ENCODE measurements around the gene KHDRBS1. TPM values are rescaled to one million over a fixed set of nuclear protein-coding genes. Genes with fewer than 3 reads are reported as not detected.
"Not testable (repeated sequence)": the region's sequence is repeated elsewhere in the genome, so short reads cannot be mapped to it uniquely, and the experiment has no call there.

The KHDRBS1 gene
- total RNA-seq, 1 donor = 53.8 TPM

DNA sequence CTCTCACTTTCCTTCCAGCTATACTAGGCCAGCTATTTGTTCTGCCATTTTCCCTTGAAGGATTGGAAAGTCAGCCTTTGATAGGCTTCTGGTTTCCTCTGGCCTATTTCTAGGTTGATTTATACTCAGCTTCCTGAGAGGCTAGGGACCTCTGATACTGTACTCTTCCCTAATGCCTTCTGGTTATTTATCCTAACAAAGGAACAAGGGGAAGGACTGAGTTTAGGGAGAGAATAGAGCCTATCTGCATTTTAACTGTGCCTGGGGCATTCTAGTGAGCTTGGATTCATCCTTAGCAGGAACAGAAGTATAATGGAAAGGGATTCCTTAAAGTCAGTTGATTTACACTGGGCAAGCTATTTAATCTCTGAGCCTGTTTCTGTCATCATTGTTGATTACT, 47.2 kb downstream of the KHDRBS1 start:
- no peak overlapping the region for H3K4me3 ChIP-seq (ENCODE audit: low read depth, low read length)
- TF ChIP-seq, protein P1, sequence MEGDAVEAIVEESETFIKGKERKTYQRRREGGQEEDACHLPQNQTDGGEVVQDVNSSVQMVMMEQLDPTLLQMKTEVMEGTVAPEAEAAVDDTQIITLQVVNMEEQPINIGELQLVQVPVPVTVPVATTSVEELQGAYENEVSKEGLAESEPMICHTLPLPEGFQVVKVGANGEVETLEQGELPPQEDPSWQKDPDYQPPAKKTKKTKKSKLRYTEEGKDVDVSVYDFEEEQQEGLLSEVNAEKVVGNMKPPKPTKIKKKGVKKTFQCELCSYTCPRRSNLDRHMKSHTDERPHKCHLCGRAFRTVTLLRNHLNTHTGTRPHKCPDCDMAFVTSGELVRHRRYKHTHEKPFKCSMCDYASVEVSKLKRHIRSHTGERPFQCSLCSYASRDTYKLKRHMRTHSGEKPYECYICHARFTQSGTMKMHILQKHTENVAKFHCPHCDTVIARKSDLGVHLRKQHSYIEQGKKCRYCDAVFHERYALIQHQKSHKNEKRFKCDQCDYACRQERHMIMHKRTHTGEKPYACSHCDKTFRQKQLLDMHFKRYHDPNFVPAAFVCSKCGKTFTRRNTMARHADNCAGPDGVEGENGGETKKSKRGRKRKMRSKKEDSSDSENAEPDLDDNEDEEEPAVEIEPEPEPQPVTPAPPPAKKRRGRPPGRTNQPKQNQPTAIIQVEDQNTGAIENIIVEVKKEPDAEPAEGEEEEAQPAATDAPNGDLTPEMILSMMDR (IDR thresholded peaks at IDR 0.05; ENCODE audit: insufficient read depth, low read length) = no peak
- DNase-seq (ENCODE audit: low read depth) = no peak

DNA sequence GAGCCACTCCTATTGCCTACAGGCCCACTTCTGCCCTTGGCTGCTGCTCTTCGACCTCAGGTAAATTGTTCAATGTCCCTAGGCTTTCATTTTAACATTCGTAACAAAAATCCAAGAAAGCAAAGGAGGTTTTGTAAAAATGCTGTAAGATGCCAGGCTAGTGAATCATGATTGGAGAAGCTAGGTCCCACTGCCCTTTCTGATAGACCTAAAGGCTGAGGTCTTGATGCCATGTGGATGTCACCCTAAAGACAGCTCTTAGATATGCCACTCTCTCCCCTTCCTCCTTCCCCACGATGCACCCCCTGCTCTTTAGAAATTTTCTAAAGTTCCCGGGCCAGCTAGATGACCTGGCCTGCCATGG, 49.2 kb downstream of the KHDRBS1 start:
- DNase-seq (ENCODE audit: low read depth) = peak; percentile 30
- no peak overlapping the region for H3K4me3 ChIP-seq (ENCODE audit: low read depth, low read length)
- TF ChIP-seq, protein P1 (IDR thresholded peaks at IDR 0.05; ENCODE audit: insufficient read depth, low read length) = no peak

DNA sequence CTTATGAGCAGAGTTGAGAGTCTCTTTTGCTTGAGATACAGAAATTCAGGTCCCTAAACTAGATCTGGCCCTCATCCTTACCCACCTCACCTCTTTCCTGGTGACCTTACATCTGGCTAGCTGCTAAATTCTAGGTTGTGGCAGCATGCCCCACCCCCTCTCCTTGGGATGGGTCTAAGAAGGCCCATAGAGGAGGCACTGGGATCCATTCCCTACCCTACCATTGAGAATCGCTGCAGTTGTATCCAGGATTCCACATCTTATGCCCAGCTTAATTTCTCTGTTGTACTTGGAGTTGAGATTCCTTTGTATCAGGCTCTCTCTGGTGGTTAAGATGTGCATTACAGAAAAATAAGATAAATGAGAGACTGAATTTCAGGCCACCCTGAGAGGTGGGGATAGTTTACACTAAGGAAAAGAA, 49.6 kb downstream of the KHDRBS1 start:
- DNase-seq (ENCODE audit: low read depth) = peak; percentile 81
- H3K4me3 ChIP-seq (ENCODE audit: low read depth, low read length) = no peak overlapping the region
- TF ChIP-seq, protein P1 (IDR thresholded peaks at IDR 0.05; ENCODE audit: insufficient read depth, low read length) = peak; percentile 63

DNA sequence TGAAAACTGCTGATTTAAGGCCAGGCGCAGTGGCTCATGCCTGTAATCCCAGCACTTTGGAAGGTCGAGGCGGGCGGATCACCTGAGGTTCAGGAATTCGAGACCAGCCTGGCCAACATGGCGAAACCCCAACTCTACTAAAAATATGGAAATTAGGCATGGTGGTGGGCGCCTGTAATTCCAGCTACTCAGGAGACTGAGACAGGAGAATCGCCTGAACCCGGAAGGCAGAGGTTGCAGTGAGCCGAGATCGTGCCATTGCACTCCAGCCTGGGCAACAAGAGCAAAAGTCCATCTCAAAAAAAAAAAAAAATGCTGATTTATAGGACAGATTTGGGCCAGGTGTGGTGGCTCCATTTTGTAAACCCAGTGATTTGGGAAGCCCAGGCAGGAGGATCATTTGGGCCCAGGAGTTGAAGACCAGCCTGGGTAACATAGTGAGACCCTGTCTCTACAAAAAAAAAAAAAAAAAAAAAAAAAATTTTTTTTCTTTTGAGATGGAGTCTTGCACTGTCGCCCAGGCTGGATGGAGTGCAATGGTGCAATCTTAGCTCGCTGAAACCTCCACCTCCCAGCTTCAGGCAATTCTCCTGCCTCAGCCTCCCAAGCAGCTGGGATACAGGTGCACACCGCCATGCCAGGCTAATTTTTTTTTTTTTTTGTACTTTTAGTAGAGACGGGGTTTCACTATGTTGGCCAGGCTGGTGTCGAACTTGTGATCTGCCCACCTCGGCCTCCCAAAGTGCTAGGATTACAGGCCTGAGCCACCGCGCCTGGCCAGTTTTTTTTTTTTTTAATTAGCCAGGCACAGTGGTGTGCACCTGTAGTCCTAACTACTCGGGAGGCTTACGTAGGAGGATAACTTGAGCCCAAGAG, 52.2 kb downstream of the KHDRBS1 start:
- not testable (repeated sequence) for H3K4me3 ChIP-seq (ENCODE audit: low read depth, low read length); DNase-seq (ENCODE audit: low read depth)

DNA sequence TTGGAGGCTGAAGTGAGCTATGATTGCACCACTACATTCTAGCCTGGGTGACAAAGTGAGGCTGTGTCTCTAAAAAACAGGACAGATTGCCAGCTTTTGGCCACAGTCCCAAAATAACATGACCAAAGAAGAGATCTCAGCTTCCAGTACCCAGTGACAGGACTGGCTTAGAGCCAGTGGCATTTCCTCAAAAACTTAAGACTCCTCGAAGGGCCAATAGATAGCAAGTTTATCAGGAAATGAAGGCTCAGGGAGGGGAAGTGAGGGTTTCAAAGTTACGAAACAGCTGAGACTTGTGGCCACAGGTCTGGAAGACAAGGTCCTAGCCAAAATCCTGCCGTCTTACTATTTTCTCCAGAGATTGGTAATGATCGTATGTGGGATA, 52.8 kb downstream of the KHDRBS1 start:
- TF ChIP-seq, protein P1 (IDR thresholded peaks at IDR 0.05; ENCODE audit: insufficient read depth, low read length) = no peak
- H3K4me3 ChIP-seq (ENCODE audit: low read depth, low read length) = no peak overlapping the region
- peak; percentile 92 for DNase-seq (ENCODE audit: low read depth)

DNA sequence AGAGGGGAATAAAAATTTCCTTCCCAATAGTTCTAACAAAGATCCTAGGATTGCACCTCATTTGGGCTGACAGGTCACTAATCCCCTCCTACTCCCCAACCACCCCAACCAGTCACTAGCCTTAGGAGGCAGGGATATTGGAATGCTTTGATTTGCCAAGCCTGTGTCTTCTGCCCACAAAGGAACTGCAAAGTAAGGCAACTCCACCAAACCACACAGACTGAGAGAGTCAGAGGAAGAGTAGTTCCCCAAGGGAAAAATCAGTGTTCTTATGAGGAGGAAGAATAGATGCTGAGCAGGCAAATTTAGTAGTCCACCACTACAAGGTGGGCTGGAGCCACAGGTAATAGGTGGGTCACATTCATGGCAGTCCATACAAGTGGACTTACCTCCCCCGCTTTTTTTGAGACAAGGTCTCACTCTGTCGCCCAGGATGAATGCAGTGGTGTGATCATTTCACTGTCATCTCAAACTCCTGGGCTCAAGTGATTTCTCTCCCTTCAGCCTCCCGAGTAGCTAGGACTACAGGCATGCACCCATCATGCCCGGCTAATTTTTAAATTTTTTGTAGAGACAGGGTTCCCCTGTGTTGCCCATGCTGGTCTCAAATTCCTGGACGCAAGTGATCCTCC, 55.4 kb downstream of the KHDRBS1 start:
- H3K4me3 ChIP-seq (ENCODE audit: low read depth, low read length) = no peak overlapping the region
- TF ChIP-seq, protein P1 (IDR thresholded peaks at IDR 0.05; ENCODE audit: insufficient read depth, low read length) = no peak
- DNase-seq (ENCODE audit: low read depth) = peak; percentile 40

All from fibroblast of the aortic adventitia (primary cell).